DMS53 (cell line): ENCODE results near the gene C6orf120.

ENCODE experiments used
- DNase-seq: peaks from one replicate; lab custom pipeline; 2025; lab: John Stamatoyannopoulos, UW

Gene C6orf120

DNA sequence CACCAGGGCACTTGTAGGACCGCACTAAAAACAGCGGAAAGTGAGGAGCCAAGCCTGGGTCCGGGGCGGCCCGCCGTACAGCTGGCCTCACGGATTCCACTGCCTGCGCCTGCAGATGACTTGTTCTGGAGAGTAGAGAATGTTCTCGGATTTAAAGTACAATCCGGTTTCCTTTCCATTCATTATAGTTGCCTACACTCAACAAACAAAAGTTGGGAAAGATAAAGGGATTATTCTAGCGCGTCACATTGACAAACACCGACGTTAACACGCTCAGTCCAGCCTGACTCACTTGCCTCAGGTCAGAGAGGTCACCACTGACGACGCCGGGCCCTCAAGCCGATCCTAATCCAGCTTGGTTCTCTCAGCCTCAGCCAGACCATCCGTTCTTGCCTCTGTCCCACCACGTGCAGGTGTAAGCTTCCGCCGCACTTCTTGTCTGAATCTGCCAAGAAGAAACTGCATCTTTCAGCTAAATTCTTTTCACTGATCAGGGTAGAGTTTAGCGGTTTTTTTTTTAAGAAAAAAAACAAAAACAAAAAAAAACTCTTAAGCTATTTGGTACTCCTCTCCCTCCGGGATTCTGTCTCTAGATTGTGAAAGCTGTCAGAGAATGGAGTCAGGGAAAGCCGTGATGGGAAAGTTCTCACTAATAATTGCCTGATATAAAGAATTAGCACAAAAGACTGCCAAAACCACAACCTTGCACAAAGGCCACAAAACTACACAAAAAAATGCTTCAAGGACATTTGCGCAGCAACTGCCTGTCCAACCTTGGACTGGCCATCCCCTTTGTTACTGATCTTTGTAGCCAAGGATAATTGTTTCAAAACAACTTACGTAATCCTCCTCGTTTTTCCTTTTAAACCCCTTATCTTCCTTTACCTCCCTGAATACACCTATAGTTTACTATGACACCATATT, 23.5 kb downstream of the C6orf120 start:
- DNase-seq: peak; percentile 83

DNA sequence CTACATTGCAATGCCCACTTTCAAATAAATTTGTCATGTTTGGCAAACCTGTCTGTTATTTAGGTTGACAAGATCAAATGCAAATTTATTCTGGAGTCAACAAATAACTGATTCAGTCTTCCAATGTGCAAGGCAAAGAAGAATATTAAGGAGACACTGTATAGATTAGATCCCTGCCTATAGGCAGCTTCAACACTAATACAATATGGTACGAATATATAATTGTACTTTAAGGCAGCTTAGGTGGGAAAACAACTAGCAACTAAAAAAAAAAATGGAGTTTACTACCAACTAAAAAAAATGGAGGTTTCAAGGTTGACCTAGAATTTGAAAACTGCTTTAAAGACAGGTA, 24.1 kb downstream of the C6orf120 start:
- no peak for DNase-seq

DNA sequence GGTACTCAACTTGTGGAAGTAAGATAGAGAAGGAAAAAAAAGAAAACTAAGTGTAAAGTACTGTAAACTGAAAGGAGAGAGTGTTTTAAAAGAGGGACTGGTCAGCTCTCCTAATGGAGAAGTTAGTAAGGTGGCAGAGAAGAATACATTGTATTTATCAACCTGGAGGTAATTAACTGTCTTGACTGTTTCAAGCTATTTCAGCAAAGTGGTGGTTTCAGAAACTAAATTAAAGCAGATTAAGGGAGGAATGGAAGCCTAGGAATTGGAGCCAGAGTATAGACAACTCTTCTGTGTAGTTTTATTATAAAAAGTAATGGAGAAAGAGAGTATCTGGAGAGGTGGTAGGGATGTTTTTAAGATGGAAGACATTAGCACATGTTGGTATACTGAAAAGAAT, 25.0 kb downstream of the C6orf120 start:
- no peak for DNase-seq

DNA sequence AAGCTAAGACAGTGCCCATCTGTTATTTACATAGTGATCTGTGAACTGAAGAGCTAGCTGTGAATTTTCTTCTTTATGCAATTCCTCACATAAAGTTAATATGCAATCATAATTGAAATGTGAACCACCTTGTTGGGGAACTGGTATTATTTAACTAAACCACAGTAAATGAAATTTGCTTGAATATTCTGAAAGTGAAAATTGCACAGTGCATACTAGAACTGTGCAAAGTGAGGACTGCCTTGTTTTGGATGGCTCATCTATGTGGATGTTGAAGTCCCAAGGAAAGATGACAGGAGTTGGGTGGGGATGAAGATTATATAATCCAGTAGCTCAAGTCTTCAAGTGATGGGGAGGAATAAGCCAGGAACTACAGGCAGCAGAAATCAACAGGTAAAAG, 28.0 kb downstream of the C6orf120 start:
- no peak for DNase-seq

DNA sequence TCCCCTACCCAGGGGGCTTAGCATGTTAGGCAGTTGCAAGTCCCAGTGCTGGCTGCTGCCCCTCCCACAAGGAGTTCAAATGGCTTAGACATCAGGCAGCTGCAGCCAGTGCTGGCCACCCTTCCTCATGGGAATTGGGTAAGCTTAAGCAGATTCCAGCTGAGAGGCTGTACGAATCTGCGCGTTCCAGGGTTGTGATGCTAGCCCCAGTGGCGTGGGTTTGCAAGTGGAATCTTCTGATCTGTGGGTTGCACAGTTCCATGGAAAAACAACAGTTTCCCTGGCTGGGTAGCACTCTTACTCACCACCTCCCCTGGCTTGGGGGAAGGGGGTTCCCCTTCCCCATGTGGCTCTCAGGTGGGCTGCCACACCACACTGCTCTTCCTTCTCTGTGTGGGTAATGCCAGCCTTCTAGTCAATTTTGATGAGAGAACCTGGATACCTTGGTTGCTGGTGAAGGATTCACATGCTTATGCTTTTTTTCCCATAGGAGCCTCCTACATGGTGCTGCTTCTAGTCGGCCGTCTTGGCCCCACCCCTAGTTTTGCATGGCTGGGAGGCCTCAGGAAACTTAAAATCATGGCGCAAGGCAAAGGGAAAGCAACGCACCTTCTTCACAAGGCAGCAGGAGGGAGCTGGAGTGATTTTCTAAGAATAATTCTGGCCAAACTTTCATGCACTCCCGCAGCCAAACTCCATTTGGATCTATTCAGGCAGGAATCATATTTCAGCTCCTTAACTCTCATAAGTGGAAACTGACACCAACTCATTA, 36.5 kb downstream of the C6orf120 start:
- no peak for DNase-seq

DNA sequence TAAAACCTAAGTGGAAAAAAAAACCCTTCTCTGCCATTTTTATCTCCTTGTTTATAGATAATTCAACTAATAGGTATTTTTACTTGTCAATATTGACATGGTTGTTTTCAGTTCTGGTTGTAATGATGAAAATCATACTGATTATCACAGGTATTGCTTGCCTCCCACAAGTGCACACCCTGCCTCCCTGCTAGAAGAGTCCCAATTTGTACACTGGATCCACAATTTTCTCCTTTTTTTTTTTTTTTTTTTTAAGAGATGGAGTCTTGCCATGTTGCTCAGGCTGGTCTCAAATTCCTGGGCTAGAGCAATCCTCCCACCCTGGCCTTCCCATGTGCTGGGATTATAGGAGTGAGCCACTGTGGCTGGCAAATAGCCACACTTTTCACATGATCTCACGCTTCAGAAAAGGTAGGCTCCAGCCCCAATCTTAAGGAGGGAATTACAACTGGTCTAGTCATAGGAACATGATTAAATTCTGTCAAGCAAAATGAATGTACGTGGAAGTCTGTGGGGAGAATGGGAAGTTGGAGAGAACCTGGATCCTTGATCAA, 37.1 kb downstream of the C6orf120 start:
- DNase-seq: no peak

DNA sequence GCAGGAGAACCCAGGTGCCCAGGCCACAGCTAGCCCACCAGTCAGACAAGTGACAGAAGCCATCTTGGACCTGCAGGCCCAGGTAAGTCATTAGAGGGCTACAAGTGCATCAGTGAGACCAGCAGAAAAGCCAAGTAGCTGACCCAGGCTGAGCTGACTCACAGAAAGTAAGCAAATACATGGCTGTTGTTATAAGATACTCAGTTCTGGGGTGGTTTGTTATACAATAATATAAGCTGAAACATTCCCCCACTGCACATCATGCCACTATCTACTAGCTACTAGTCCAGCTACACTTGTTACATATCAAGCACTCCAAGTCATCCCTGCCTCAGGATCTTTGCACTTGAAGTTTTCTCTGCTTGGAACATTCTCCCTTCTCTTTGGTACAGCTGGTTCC, 39.4 kb downstream of the C6orf120 start:
- DNase-seq: no peak

DNA sequence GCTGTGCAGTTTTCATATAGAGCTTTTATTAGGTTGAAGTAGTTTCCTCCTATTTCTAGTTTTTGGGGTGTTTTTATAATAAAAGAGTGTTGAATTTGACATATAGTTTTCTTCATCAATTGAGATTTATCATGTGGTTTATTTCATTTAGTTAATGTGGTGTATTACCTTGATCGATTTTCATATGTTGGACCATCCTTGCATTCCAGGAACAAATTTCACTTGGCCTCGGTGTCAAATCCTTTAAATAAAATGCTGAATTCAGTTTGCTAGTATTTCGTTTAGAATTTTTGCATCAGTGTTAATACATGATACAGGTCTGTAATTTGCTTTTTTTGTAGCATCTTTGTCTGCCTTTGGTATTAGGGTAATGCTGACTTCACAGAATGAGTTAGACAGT, 43.5 kb downstream of the C6orf120 start:
- DNase-seq: no peak

DNA sequence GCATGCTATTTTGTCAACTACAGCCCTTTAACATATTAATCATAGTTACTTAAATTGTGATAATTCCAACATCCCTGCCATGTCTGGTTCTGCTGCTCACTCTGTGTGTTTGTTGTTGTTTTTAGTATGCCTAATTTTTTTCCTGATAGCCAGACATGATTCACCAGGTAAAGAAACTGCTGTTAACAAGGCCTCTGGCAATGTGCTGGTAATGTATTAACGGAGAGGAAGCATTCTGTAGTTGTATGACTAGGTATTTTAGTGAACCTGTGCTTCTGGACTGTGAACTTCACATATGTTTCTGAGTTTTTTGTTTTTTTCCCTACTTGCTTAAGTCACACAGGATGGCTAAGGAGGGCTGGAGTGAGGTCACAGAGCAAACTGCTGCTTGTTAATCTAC, 44.6 kb downstream of the C6orf120 start:
- no peak for DNase-seq

DNA sequence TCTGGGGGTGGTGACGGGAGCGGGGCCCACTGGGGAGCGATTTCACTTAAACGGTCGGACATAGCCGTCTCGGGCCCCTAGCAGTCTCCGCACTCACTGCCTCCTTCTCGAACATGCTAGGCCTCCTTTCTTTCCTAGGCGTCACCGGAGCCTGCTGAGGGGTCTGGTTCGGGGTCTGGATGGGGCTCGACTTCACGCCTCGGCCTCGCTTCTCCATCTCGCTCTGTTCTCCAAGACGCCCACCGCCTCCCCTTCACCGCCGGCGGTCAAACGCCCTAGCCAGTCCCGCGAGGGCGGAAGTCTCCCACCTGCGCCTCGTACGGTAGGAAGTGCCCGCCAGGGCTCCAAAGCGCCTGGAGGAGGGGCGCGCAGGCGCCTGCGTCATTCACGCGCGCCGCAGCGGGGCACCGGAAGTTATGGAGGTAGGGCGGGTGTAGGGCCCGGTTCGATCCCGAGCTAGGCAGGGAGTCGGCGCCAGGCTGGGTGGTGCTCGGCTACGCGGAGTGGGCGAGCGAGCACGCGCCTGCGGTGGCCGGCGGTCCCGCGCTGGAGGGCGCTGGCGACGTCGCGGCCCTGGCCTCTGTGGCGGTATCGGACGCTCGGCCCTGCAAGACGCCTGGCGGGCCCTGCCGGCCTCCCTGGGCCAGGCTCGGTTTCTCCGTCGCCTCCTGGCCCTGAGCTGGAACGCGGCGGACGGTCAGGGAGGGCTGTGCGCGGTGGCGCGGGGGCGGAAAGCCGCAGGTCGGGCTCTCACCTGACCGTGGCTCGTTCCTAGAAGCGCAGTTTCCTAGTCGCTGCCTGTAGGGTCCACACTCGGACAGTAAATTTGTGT, 49.5 kb downstream of the C6orf120 start, which contains the start of the genes DYNLT2 and ERMARD:
Gene DYNLT2 (minus strand): TSS at position 331 of the 832 bp plus-strand sequence. CDS start 114 bp downstream, at position 217.
Gene ERMARD (plus strand): TSS at position 381 of the 832 bp plus-strand sequence. CDS start 36 bp downstream, at position 417.
- peak; percentile 97 for DNase-seq

DNA sequence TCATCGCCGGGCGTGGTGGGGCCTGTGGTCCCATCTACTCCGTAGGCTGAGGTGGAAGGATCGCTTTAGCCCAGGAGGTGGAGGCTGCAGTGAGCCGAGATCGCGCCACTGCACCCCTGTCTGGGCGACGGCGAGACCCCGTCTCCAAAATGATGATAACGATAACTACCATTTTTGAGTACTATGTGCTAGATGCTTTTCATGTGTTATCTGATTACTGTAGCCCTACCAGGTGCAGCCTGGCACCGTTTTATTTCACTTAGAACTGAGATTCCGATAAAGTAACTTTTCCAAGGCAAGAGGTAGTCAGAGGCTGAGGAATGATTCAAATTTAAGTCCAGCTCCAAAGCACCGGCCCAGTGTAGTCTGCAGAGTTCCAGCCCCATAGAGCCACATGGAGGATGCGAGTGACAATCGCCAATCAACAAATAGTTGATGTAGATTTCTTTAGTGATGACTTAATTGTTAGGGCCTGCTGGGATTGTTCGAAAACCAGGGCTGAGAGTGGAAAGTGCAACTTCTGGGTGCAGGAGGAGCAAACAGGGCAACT, 50.2 kb downstream of the C6orf120 start:
- peak; percentile 26 for DNase-seq
